Measurements from ENCODE around the gene CEND1. TPM values are rescaled to one million over a fixed set of nuclear protein-coding genes. Genes with fewer than 3 reads are reported as not detected.

CEND1 gene
- total RNA-seq, 2 donors from 2014 or later = 0.18 to 1.6 TPM

DNA sequence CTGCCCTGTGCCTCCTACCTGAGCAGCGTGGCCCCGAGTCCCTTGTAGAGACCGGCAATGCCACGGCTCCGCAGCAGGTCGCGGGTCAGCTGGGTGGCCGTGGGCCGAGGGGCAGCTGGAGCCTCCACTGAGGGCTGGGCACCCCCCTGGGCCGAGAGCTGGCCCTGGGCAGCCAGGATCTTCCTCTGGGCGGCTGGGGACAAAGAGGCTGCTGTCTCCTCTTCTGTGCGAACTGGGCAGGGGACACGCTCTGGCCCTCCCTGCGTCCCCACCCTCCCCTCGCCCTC lies 2.6 kb upstream of the CEND1 start:
- TF ChIP-seq POLR2AphosphoS5 (IDR thresholded peaks at IDR 0.05) = no peak
- TF ChIP-seq POLR2A (IDR thresholded peaks at IDR 0.05) = no peak
- TF ChIP-seq, protein P1, sequence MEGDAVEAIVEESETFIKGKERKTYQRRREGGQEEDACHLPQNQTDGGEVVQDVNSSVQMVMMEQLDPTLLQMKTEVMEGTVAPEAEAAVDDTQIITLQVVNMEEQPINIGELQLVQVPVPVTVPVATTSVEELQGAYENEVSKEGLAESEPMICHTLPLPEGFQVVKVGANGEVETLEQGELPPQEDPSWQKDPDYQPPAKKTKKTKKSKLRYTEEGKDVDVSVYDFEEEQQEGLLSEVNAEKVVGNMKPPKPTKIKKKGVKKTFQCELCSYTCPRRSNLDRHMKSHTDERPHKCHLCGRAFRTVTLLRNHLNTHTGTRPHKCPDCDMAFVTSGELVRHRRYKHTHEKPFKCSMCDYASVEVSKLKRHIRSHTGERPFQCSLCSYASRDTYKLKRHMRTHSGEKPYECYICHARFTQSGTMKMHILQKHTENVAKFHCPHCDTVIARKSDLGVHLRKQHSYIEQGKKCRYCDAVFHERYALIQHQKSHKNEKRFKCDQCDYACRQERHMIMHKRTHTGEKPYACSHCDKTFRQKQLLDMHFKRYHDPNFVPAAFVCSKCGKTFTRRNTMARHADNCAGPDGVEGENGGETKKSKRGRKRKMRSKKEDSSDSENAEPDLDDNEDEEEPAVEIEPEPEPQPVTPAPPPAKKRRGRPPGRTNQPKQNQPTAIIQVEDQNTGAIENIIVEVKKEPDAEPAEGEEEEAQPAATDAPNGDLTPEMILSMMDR (IDR thresholded peaks at IDR 0.05) = no peak
- Histone ChIP-seq H3K27ac (no peak overlapping the region), H3K4me1 (replicated peaks) (peaks cover 16% of the 10 kb centered on the region), H3K4me3 (no peak overlapping the region), H3K36me3 (no peaks in the 10 kb centered on the region), H3K9me3 (no peaks in the 10 kb centered on the region), H3K27me3 (replicated peaks; ENCODE audit: insufficient read depth) (no peaks in the 10 kb centered on the region)
- intact Hi-C loops (cut with DNase I) = no loop called here
- WGBS = 91% methylated on average over 15 of the region's 15 CpGs
- DNase-seq (ENCODE audit: low spot score) = no peak

DNA sequence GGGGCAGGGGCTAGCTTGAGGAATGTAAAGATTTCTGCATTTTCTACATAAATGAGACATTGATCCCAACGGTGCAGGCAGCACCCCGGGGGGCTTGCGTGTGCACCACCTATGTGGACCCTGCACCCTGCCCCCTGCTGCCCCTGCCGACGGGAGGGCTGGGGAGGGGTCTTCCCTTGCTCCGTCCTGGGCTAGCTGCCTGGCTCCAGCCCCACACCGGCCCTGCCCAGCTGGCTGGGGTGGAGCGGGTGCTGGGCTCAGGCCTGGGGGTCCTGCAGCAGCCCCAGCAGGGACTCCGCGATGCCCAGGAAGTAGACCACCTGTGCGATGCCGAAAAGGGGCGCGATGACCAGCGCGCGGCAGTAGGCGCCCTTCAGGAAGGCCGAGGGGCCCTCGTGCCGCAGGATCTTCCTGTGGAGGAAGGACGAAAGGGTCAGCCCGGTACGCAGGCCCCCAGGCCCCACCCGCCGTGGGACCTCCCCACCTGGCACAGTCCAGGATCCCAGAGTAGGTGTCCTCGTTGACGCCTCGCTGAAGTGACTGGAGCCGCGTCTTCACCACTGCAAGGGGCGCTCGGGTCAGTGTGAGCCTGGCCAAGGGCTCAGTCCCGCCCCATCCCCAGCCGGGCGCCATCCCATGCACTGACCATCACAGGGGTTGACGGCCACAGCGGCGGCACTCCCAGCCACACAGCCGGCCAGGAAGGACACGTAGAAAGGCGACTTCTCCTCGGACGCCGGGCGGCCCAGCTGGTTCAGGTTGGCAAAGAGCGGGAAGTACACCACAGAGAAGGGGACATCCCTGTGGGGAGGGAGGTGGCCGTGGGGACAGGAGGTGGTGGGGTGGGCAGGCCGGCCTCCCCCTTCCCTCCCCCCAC lies 2.0 kb upstream of the CEND1 start:
- H3K27ac ChIP-seq = no peak overlapping the region
- H3K4me1 ChIP-seq (replicated peaks) = peaks cover 14% of the 10 kb centered on the region
- 88% methylated on average over 27 of the region's 49 CpGs for WGBS
- intact Hi-C loops (cut with DNase I) = no loop called here
- no peaks in the 10 kb centered on the region for H3K36me3 ChIP-seq
- TF ChIP-seq POLR2AphosphoS5 (IDR thresholded peaks at IDR 0.05) = no peak
- no peak for TF ChIP-seq POLR2A (IDR thresholded peaks at IDR 0.05)
- TF ChIP-seq, protein P1 (IDR thresholded peaks at IDR 0.05) = no peak
- no peaks in the 10 kb centered on the region for H3K9me3 ChIP-seq
- no peak overlapping the region for H3K4me3 ChIP-seq
- H3K27me3 ChIP-seq (replicated peaks; ENCODE audit: insufficient read depth) = no peaks in the 10 kb centered on the region
- no peak for DNase-seq (ENCODE audit: low spot score)

DNA sequence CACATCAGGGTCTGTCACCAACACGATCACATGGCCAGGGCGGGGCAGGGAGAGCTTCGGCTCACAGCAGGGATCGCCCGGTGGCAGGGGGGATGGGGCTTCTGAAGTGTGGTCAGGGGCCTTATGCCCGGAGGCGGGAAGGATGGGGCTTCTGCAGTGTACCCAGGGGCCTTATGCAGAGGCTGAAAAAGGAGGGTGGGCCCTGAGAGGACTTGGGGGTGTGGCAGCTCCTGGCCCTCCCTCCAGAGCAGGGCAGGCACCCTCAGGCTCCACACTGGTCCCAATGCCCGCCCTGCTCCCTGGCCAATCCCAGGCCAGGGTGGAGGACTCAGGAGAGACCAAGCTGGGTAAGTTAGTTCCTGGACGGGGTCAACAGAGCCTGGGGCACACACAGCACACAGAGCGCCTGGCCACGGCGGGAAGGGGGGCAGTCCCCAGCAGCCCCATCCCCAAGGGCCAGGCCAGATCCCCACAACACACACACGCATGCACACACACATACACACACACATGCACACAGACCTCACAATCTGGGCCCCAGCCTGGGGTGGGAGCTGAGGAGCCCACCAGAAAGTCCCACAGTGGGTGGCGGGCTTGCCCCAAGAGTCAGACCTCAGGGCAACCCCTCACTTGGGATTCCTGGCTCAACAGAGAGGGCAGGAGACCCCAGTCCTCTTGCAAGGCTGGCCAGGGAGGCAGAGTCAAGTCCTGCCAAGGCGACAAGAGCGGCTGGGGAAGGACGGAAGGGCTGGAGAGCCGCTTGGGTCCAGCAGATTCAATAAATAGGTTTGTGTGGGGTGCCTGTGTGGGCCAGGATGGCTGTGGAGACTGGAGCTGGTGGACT lies 1.1 kb upstream of the CEND1 start:
- no peak overlapping the region for H3K4me3 ChIP-seq
- H3K27ac ChIP-seq = no peak overlapping the region
- no peak for DNase-seq (ENCODE audit: low spot score)
- H3K36me3 ChIP-seq = no peaks in the 10 kb centered on the region
- H3K27me3 ChIP-seq (replicated peaks; ENCODE audit: insufficient read depth) = no peaks in the 10 kb centered on the region
- H3K9me3 ChIP-seq = no peaks in the 10 kb centered on the region
- H3K4me1 ChIP-seq (replicated peaks) = peaks cover 8% of the 10 kb centered on the region
- intact Hi-C loops (cut with DNase I) = no loop called here
- TF ChIP-seq, protein P1 (IDR thresholded peaks at IDR 0.05) = no peak
- TF ChIP-seq POLR2AphosphoS5 (IDR thresholded peaks at IDR 0.05) = no peak
- no peak for TF ChIP-seq POLR2A (IDR thresholded peaks at IDR 0.05)
- 62% methylated on average over 18 of the region's 18 CpGs for WGBS

DNA sequence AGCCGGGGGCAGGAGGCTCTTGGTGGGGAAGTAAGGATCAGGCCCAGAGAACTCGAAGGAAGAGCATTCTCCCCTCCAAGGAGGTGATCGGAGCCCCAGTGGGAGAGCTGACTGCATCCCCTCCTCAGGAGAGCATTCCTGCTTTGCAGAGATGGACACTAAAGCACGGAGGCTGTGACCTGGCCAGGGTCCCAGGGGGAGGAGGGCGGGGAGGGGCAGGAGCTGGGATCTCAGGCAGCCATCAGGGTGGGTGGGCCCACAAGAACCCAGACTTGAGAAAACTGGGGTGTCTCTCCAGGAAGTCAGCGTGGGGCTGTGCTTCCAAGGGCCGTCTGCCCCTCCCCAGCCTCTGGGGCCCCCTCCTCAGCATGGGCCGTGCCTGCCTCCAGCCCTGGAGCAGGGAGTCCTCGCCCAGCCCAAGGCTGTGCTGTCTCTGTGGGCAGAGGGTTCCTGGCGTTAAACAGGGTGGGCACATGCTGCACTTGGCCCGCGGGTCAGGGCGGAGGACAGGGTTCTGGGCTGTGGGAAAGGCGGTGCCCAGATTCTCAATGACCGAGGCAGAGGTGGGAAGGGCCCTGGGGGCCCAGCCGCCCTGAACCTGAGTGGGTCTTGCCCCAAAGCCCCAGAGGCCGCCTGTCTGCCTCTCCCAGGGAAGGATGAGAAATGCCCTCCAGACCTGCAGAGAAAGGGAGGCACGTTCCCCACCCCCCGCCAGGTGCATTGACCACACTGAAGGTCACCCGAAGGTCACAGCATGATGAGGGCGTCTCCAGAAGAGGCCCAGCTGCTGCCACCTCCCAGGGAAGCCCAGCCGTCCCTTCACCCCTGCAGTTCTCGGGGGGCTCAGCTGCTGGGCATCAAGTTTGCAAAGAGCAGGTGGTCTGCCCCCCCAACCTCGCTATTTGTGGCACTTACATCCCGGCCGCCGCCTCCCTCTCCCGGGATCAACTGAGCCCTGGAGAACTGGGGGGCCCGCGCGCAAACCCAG lies 643 bp downstream of the CEND1 start:
- H3K36me3 ChIP-seq = no peaks in the 10 kb centered on the region
- WGBS = 31% methylated on average over 17 of the region's 31 CpGs
- no peaks in the 10 kb centered on the region for H3K9me3 ChIP-seq
- H3K4me1 ChIP-seq (replicated peaks) = no peaks in the 10 kb centered on the region
- TF ChIP-seq, protein P1 (IDR thresholded peaks at IDR 0.05) = no peak
- TF ChIP-seq POLR2AphosphoS5 (IDR thresholded peaks at IDR 0.05) (no peak), POLR2A (IDR thresholded peaks at IDR 0.05) (no peak)
- H3K4me3 ChIP-seq = no peak overlapping the region
- no peak for DNase-seq (ENCODE audit: low spot score)
- H3K27ac ChIP-seq = no peak overlapping the region
- intact Hi-C loops (cut with DNase I) = loop anchor here (10.0 kb wide), 1 partner anchor 124 kb away; no protein-coding TSS in a partner anchor
- H3K27me3 ChIP-seq (replicated peaks; ENCODE audit: insufficient read depth) = no peaks in the 10 kb centered on the region

Data from prostate gland (tissue), 2 donors.